Measurements from ENCODE around the gene MAGI1. TPM values are rescaled to one million over a fixed set of nuclear protein-coding genes. Genes with fewer than 3 reads are reported as not detected.
A peak's percentile ranks its signal among the peaks of the same experiment; 100 is the strongest.

The MAGI1 gene
- total and polyA plus RNA-seq, 2 donors (not counting 1 experiment from before 2014, with no cell fraction given) = 15.7 to 23.7 TPM

- no peak for TF ChIP-seq EZH2 (IDR thresholded peaks at IDR 0.05; ENCODE audit: low read length, missing control alignments)
- TF ChIP-seq, protein P1, sequence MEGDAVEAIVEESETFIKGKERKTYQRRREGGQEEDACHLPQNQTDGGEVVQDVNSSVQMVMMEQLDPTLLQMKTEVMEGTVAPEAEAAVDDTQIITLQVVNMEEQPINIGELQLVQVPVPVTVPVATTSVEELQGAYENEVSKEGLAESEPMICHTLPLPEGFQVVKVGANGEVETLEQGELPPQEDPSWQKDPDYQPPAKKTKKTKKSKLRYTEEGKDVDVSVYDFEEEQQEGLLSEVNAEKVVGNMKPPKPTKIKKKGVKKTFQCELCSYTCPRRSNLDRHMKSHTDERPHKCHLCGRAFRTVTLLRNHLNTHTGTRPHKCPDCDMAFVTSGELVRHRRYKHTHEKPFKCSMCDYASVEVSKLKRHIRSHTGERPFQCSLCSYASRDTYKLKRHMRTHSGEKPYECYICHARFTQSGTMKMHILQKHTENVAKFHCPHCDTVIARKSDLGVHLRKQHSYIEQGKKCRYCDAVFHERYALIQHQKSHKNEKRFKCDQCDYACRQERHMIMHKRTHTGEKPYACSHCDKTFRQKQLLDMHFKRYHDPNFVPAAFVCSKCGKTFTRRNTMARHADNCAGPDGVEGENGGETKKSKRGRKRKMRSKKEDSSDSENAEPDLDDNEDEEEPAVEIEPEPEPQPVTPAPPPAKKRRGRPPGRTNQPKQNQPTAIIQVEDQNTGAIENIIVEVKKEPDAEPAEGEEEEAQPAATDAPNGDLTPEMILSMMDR (conservative IDR thresholded peaks at IDR 0.05 in 1 of 2, IDR thresholded peaks at IDR 0.05 in 1 of 2; ENCODE audit: low read depth in 1 of 2, low read length in 2 of 2) = no peak
- no peak overlapping the region for H3K4me3 ChIP-seq (replicated peaks in 1 of 4; ENCODE audit: control extremely low read depth in 1 of 4, insufficient read depth in 1 of 4, low read depth in 3 of 4, low read length in 4 of 4)
- no peaks in the 10 kb centered on the region for H3K4me1 ChIP-seq (ENCODE audit: control insufficient read depth, extremely low read depth, insufficient read depth, low read length)
- no peaks in the 10 kb centered on the region for H3K27me3 ChIP-seq (ENCODE audit: control insufficient read depth, insufficient read depth, low read length)
- no peaks in the 10 kb centered on the region for H3K79me2 ChIP-seq (ENCODE audit: control insufficient read depth, insufficient read depth, low read length)
- H4K20me1 ChIP-seq (ENCODE audit: control insufficient read depth, extremely low read depth, insufficient read depth, low read length) = no peaks in the 10 kb centered on the region
- no peaks in the 10 kb centered on the region for H3K9me3 ChIP-seq (ENCODE audit: control insufficient read depth, insufficient read depth, low read depth, low read length)
- H2AFZ ChIP-seq (ENCODE audit: low read length) = no peak overlapping the region
- H3K36me3 ChIP-seq (ENCODE audit: control insufficient read depth, insufficient read depth, low read length) = no peaks in the 10 kb centered on the region
- no peak overlapping the region for H3K27ac ChIP-seq (ENCODE audit: insufficient read depth, low read length)
- H3K9ac ChIP-seq (ENCODE audit: insufficient read depth, low read length) = no peak overlapping the region
- no peak overlapping the region for H3K4me2 ChIP-seq (ENCODE audit: extremely low read depth, insufficient read depth, low read length)
- peak; percentile 52 to 67 for DNase-seq (ENCODE audit: low read depth in 2 of 2)
Observed at GRCh38 chr3:65669163-65669875, 369.4 kb downstream of the MAGI1 start.

DNA sequence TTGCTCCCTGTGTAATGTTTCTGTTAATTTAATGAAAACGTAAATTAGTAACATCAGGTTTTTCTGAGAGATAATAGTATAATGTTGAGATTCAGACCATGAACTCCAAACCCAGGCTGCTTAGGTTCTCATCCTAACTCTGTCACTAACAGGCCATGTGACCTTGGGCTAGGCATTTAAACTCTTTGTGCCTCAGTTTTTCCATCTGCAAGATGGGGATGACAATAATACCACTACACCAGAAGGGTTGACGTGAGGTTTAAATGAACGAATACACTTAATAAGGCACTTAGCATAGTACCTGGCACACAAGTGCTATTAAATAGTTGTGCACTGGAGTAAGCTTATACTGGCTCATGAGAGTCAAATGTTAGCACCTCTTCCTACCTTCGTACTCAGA, 370.8 kb downstream of the MAGI1 start:
- Histone ChIP-seq H3K27me3 (ENCODE audit: control insufficient read depth, insufficient read depth, low read length) (no peaks in the 10 kb centered on the region), H3K9me3 (ENCODE audit: control insufficient read depth, insufficient read depth, low read depth, low read length) (no peaks in the 10 kb centered on the region), H3K4me1 (ENCODE audit: control insufficient read depth, extremely low read depth, insufficient read depth, low read length) (no peaks in the 10 kb centered on the region), H3K79me2 (ENCODE audit: control insufficient read depth, insufficient read depth, low read length) (no peaks in the 10 kb centered on the region), H2AFZ (ENCODE audit: low read length) (no peak overlapping the region), H3K4me3 (replicated peaks in 1 of 4; ENCODE audit: control extremely low read depth in 1 of 4, insufficient read depth in 1 of 4, low read depth in 3 of 4, low read length in 4 of 4) (no peak overlapping the region), H3K36me3 (ENCODE audit: control insufficient read depth, insufficient read depth, low read length) (no peaks in the 10 kb centered on the region), H3K9ac (ENCODE audit: insufficient read depth, low read length) (no peak overlapping the region), H4K20me1 (ENCODE audit: control insufficient read depth, extremely low read depth, insufficient read depth, low read length) (no peaks in the 10 kb centered on the region), H3K4me2 (ENCODE audit: extremely low read depth, insufficient read depth, low read length) (no peak overlapping the region), H3K27ac (ENCODE audit: insufficient read depth, low read length) (no peak overlapping the region)
- TF ChIP-seq EZH2 (IDR thresholded peaks at IDR 0.05; ENCODE audit: low read length, missing control alignments) = no peak
- TF ChIP-seq, protein P1 (conservative IDR thresholded peaks at IDR 0.05 in 1 of 2, IDR thresholded peaks at IDR 0.05 in 1 of 2; ENCODE audit: low read depth in 1 of 2, low read length in 2 of 2) = no peak
- no peak for DNase-seq (ENCODE audit: low read depth in 2 of 2)

DNA sequence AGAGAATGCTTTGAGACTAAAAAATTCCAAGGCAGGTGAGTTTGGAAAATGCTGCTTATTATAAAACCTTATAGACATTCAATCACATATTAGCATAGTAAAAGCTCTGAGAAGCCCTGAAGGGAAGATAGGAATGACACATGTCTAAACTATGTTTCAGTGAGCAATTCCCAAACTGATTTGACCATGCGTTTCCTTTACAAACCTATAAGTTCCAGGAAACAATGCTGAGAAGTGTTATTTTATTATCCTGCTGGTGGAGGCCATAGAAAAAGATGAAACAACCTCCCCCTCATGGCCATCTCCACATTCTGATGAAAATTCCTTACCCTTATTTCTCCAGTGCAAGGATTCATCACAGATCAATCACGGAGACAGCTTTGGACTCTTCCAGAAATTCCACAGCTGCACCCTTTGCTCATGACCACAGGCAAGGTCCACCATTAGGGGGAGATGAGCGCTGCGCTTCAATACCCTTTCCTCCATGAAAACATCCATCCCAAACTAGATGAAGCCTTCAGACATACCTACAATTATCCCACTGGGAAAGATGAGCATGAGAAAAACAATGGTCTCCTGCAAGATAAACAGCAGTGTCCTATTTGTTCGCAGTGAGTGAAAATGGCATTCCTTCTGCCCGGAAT, 372.1 kb downstream of the MAGI1 start:
- Histone ChIP-seq H3K4me2 (ENCODE audit: extremely low read depth, insufficient read depth, low read length) (no peak overlapping the region), H4K20me1 (ENCODE audit: control insufficient read depth, extremely low read depth, insufficient read depth, low read length) (no peaks in the 10 kb centered on the region), H3K9me3 (ENCODE audit: control insufficient read depth, insufficient read depth, low read depth, low read length) (no peaks in the 10 kb centered on the region), H3K27ac (ENCODE audit: insufficient read depth, low read length) (no peak overlapping the region), H3K36me3 (ENCODE audit: control insufficient read depth, insufficient read depth, low read length) (no peaks in the 10 kb centered on the region), H3K4me1 (ENCODE audit: control insufficient read depth, extremely low read depth, insufficient read depth, low read length) (no peaks in the 10 kb centered on the region), H3K9ac (ENCODE audit: insufficient read depth, low read length) (no peak overlapping the region), H3K79me2 (ENCODE audit: control insufficient read depth, insufficient read depth, low read length) (no peaks in the 10 kb centered on the region), H3K27me3 (ENCODE audit: control insufficient read depth, insufficient read depth, low read length) (no peaks in the 10 kb centered on the region), H3K4me3 (replicated peaks in 1 of 4; ENCODE audit: control extremely low read depth in 1 of 4, insufficient read depth in 1 of 4, low read depth in 3 of 4, low read length in 4 of 4) (no peak overlapping the region), H2AFZ (ENCODE audit: low read length) (no peak overlapping the region)
- DNase-seq (ENCODE audit: low read depth in 2 of 2) = peak in 1 of 2 donors; percentile 44
- TF ChIP-seq, protein P1 (conservative IDR thresholded peaks at IDR 0.05 in 1 of 2, IDR thresholded peaks at IDR 0.05 in 1 of 2; ENCODE audit: low read depth in 1 of 2, low read length in 2 of 2) = no peak
- no peak for TF ChIP-seq EZH2 (IDR thresholded peaks at IDR 0.05; ENCODE audit: low read length, missing control alignments)
